GM12801 (cell line): ENCODE data around the gene PIGQ.

Experiments
- TF ChIP-seq, protein P1 (sequence below): IDR thresholded peaks from one replicate; pipeline ENCODE4 v1.5.1; 2011; ENCODE audit warnings: control low read depth; ENCODE audit not compliant: insufficient read length; ENCODE audit errors: extremely low read depth

The PIGQ gene

DNA sequence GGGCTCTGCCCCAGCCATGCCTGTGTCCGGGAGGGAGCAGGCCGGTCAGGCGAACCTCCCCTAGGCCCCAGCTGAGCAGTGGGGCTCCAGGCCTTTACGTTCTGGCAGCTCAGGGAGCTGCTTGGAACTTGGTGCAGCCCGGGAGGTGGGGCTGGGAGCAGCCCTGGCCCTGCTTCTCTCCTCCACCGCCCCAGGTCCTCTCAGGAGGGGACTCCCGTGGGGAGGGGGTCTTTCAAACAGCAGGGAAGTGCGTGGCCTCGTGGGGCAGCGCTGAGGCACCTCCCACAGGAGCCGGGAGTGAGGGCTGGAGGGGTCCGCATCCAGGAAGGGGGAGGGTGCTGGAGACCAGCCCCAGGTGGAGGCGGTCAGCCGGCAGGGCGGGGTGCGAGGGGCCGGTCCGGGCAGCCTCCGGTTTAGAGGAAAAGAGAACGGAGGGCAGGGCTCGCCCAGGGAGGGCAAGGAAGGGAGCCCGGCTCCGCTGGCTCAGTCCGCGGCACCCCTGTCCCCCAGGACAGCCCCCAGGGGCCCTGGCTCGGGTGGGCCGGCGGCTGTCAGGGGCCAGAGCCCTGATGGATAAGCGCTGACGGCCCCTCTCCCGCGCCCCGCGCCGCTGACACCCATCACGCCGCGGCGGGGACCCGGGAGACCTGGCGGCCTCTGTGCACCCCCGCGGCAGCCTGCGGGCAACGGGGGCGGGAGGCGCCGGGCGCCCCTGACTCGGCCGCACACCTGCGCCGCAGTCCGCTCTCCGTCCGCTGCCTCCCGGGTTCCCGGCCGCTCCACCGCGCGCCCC lies 10.2 kb upstream of the PIGQ start:
- TF ChIP-seq, protein P1, sequence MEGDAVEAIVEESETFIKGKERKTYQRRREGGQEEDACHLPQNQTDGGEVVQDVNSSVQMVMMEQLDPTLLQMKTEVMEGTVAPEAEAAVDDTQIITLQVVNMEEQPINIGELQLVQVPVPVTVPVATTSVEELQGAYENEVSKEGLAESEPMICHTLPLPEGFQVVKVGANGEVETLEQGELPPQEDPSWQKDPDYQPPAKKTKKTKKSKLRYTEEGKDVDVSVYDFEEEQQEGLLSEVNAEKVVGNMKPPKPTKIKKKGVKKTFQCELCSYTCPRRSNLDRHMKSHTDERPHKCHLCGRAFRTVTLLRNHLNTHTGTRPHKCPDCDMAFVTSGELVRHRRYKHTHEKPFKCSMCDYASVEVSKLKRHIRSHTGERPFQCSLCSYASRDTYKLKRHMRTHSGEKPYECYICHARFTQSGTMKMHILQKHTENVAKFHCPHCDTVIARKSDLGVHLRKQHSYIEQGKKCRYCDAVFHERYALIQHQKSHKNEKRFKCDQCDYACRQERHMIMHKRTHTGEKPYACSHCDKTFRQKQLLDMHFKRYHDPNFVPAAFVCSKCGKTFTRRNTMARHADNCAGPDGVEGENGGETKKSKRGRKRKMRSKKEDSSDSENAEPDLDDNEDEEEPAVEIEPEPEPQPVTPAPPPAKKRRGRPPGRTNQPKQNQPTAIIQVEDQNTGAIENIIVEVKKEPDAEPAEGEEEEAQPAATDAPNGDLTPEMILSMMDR, result no peak

DNA sequence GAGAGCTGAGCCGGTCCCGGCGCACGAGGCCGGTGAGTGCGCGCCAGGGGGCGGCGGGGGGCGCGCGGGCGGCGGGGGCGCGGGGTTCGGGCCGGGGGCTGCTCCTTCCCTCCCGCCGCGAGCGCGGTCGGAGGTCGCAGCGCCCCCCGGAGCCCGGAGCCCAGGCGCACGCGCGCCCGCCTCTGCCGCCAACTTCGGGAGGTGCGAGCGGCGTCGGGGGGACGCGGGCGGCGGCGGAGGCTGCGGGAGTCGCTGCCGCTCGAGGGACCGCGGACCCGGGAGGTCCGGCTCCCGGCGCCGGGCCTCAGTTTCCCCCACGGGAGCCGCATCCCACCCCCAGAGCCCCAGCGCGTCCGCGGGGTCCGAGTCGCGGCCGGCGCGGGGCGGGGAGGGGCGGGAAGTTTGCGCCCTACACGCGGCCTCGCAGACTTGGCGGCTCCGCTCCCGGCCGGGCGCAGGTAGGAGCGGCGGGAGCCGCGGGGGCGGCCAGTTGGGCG lies 9.5 kb upstream of the PIGQ start, which contains the start of gene PRR35:
TSS of gene PRR35 (plus strand) at position 191 of the 497 bp plus-strand sequence. CDS start 2,901 bp downstream, outside the sequence.
- TF ChIP-seq, protein P1, result no peak

DNA sequence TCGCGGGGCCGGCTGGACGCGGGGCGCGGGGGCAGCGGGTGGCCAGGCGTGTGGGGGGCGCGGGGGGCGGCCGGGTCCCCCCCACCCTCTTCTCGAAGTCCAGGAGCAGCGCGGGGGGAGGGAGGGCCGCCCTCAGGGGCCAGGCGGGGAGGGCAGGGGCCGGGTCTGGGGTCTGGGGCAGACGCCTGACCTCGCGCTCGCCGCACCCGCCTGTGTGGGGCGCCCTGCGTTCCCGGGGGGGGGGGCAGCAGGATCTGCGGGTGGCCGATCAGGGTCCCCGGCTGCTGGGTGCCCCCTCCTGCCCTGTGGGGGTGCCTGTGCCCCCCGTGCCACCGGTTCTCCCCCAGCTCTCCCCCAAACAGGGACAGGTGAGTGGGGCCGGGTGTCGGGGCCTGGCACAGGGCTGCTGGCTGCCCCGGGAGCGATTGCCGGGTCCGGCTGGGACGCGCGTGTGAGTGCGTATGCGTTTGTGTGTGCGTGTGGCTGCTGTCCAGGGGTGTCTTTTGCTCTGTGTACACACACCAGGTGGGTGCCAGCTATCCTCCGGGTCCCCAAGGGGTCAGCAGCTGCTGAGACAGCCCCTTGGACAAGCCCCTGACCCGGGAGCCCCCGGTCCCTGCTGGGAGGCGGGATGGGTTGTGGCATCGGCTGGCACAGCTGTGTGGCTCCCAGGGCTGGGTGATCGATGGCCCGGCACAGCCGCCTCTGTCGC lies 8.9 kb upstream of the PIGQ start:
- TF ChIP-seq, protein P1, result no peak

DNA sequence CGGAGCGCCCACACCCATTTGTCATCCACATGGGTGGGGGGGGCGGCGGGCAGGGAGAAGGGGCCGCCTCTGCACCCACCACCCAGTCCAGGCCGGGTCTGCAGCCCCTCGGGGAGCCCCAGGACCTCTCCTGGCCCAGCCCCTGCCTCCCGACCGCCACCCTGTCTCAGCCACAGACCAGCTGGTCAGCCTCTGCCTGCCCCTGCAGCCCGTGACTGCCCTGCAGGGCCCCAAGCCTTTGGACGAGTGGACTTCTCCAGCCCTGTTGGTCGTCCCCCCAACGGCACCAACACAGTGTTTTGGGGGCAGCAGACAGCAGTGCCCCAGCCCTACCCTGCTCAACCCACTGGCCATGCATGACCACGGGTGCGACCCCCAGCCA lies 8.4 kb upstream of the PIGQ start:
- TF ChIP-seq, protein P1, result no peak

DNA sequence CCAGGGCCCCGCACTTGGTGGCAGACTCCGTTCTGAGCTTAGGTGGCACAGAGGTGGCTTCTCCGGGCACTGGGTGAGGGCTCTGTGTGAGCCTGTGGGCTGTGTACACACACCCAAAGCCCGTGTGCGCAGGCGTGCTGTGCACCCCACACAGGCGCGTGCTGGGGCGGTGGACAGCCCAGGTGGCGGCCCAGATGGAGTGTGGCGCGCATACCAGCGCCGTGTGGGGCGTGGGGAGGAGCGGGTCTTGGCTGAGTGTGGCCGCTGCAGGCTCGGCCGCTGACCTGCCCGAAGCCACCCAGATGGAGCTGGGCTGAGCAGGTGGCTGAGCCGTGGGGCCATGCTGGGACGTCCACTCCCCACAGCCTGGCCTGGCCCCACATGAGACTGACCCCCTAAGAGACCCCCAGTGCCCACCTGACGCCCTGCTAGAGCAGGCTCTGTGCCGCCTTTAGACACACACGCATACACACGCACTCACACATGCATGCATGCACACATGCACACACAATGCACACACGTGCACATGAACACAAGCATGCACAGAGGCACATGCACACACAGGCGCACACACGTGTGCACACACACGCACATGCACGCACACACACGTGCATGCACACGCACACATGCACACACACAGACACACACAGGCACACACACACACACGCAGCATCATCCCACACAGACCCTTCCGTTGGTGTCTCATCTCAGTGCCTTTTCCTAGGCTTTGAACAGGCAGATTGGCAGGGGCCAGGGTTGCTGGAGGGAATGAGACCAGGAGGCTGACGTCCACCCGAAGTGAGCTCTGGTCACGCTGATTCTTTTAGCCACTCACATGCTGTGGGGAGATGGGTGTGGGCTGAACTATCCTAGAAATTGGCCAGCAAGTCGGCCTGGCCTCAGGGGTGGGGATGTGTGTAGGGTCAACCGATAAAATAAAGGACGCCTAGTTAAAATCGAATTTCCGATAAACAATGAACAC lies 7.5 kb upstream of the PIGQ start:
- TF ChIP-seq, protein P1, result no peak

DNA sequence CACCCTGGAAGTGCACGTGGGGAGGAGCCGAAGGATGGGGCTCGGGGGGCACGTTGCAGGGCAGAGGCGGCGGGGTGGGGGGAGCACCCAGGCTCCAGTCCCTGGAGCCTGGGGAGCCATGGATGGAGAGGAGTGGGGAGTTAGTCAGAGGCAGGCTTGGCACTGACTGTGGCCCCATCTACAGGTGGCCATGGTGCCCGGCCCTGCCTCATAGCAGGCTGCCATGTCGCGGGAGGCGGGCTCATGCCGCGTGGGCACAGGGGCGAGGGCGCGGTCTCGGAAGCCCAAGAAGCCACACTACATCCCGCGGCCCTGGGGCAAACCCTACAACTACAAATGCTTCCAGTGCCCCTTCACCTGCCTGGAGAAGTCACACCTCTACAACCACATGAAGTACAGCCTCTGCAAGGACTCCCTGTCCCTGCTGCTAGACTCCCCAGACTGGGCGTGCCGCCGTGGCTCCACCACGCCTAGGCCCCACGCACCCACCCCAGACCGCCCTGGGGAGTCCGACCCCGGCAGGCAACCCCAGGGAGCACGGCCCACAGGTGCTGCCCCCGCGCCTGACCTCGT lies 6.6 kb upstream of the PIGQ start:
- TF ChIP-seq, protein P1, result no peak
